ENCODE results near the gene COPZ2. TPM values are rescaled to one million over a fixed set of nuclear protein-coding genes. Genes with fewer than 3 reads are reported as not detected.
"Not testable (repeated sequence)": the region's sequence is repeated elsewhere in the genome, so short reads cannot be mapped to it uniquely, and the experiment has no call there.

COPZ2 gene
- total and polyA plus RNA-seq, 9 of the 15 experiments (the other 6 are each of a cell fraction or from before 2014, with no cell fraction given) = 0.22 to 0.49 TPM; not detected in 7

- TF ChIP-seq, protein P1, sequence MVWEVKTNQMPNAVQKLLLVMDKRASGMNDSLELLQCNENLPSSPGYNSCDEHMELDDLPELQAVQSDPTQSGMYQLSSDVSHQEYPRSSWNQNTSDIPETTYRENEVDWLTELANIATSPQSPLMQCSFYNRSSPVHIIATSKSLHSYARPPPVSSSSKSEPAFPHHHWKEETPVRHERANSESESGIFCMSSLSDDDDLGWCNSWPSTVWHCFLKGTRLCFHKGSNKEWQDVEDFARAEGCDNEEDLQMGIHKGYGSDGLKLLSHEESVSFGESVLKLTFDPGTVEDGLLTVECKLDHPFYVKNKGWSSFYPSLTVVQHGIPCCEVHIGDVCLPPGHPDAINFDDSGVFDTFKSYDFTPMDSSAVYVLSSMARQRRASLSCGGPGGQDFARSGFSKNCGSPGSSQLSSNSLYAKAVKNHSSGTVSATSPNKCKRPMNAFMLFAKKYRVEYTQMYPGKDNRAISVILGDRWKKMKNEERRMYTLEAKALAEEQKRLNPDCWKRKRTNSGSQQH (CRISPR knock-in tag; IDR thresholded peaks at IDR 0.05) = no peak
- no peak for TF ChIP-seq GABPB2 (CRISPR knock-in tag; conservative IDR thresholded peaks at IDR 0.05)
These were observed 15.7 kb downstream of the COPZ2 start (continued) for GRCh38 chr17:48021934-48022333.

- H3K27me3 ChIP-seq (ENCODE audit: control insufficient read depth in 2 of 2, insufficient read depth in 2 of 2, low read length in 2 of 2); H3K4me3 ChIP-seq; BruUV-seq (replicated peaks); DNase-seq (ENCODE audit: extremely low read depth in 1 of 4, low spot score in 3 of 4); H3K9me3 ChIP-seq (replicated peaks; ENCODE audit: control insufficient read depth, insufficient read depth, low read depth, low read length); H3K9ac ChIP-seq (ENCODE audit: insufficient read depth in 1 of 2, low read depth in 2 of 2, low read length in 2 of 2); H4K20me1 ChIP-seq (replicated peaks; ENCODE audit: control insufficient read depth, insufficient read depth, low read length); H3K27ac ChIP-seq (ENCODE audit: extremely low read depth, low read depth, low read length); ATAC-seq; FAIRE-seq; H3K4me2 ChIP-seq (ENCODE audit: insufficient read depth, low read length); H3K79me2 ChIP-seq (ENCODE audit: control insufficient read depth, insufficient read depth, low read length); H3K36me3 ChIP-seq (ENCODE audit: control insufficient read depth, insufficient read depth, low read length); H3K9me1 ChIP-seq (ENCODE audit: control insufficient read depth, insufficient read depth, low read length): not testable (repeated sequence)
- H3K4me1 ChIP-seq (replicated peaks in 1 of 2; ENCODE audit: control insufficient read depth in 2 of 2, insufficient read depth in 2 of 2, low read length in 2 of 2) = peaks cover 12 to 16% of the 10 kb centered on the region in 2 experiments; a peak in 4 of 5 replicates
- intact Hi-C loops (cut with micrococcal nuclease) (loop anchor here (1.0 to 2.0 kb wide), 4 partner anchors 39 to 176 kb away; partner anchors contain the start of gene SCRN2), in situ Hi-C loops (cut with MboI) (loop anchor here (5.0 kb wide), 3 partner anchors 35 to 175 kb away; partner anchors contain the start of gene SCRN2)
- CTCF ChIA-PET (ENCODE audit: low intra/inter-chr PET ratio) = interaction anchor here (1.2 to 3.3 kb wide), 4 partner anchors 38 to 175 kb away, joined by 6 to 38 read pairs (median 20); no protein-coding TSS in a partner anchor
- 64% methylated on average over 4 of the region's 4 CpGs for WGBS (ENCODE audit: insufficient coverage, low coverage, missing lambda C conversion rate)
- H2AFZ ChIP-seq (ENCODE audit: low read depth, low read length) = peak overlapping the region; percentile 47
- POLR2A ChIA-PET = interaction anchor here (0.6 to 1.6 kb wide), 8 partner anchors 35 to 122 kb away, joined by 3 to 6 read pairs (median 3); partner anchors contain the start of gene SP2
These were observed 19.8 kb downstream of the COPZ2 start for GRCh38 chr17:48017817-48018158.

All from K562 (cell line).